Stimulated activated CD4-positive, alpha-beta T cell treated with anti-CD3 and anti-CD28 coated beads, Interleukin-4, amount 100 ng/mL, for 4 hours (primary cell): ENCODE data around the gene TRIM27.
"Not testable (repeated sequence)": the region's sequence is repeated elsewhere in the genome, so short reads cannot be mapped to it uniquely, and the experiment has no call there.

Experiments used
- DNase-seq, 2 experiments: peaks; one replicate each; pipeline ENCODE4 v3.0.0-alpha.2; 2020

Gene TRIM27

DNA sequence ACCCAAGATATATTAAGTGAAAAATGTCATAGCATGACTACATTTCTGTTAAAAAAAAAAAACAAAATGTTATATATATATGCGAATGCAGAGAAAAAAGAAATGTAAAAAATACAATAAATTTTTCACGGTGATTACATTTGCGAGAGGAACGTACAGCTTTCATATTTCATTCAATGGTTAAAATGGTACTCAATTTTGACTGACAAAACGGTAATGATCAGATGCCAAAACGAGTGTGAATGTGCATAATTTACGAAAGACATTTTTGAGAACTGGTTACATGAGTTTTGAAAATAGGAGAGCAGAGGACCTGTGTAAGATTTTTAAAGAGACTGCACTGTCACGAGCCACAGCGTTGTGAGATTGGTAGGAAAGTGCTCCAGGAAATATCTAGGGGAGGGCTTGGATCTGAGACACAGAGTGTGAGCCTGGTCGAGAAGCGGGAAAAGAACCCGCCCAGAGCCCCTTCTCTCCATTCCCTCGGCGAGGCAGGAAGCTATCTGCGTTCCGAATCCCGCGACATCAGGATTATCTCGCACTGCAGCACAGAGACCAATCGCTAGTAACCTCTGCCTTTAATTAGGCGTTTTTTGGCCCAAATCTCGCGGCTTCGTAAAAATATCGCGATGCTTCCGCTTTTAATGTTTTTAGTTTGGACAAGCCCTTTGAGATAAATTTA, 28.5 kb downstream of the TRIM27 start:
- peak; percentile 77 to 89 for DNase-seq

DNA sequence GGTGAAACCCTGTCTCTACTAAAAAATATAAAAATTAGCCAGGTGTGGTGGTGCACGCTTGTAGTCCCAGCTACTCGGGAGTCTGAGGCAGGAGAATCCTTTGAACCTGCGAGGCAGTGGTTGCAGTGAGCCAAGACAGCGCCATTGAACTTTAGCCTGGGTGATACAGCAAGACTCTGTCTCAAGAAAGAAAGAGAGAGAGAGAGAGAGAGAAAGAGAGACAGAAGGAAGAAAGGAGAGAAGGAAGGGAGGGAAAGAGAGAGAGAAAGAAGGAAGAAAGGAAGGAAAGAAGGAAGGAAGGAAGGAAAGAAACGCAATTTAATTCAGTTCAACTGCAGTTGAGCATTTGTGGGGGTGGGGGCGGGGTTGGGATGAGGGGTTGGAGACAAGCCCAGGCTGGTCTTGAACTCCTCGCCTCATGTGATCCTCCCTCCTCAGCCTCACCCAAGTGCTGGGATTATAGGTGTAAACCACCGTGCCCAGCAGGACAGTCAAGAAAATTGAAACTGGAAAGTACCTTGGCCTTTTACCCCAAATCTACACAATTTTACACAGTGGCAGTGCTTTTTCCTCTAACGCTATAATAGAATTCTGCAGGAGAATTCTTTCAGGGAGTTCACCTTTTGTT, 30.5 kb downstream of the TRIM27 start:
- DNase-seq = no peak

DNA sequence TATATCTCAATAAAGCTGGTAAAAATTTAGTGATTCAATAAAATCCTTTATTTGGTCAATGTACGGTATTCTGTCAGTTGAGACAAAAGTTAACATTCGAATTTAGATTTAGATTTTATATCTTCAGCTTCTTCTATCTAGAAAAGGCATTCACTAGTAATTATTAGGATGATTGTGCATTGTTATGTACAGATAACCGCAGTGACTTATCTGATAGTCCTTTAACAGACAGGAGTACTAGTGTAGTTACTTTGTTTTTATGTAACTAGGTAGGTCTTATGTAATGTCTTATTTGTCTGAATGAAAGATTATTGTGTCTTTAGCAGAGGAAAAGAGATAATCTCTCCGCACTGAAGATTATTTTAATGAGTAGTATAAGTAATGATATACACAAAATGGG, 31.3 kb downstream of the TRIM27 start:
- no peak for DNase-seq

DNA sequence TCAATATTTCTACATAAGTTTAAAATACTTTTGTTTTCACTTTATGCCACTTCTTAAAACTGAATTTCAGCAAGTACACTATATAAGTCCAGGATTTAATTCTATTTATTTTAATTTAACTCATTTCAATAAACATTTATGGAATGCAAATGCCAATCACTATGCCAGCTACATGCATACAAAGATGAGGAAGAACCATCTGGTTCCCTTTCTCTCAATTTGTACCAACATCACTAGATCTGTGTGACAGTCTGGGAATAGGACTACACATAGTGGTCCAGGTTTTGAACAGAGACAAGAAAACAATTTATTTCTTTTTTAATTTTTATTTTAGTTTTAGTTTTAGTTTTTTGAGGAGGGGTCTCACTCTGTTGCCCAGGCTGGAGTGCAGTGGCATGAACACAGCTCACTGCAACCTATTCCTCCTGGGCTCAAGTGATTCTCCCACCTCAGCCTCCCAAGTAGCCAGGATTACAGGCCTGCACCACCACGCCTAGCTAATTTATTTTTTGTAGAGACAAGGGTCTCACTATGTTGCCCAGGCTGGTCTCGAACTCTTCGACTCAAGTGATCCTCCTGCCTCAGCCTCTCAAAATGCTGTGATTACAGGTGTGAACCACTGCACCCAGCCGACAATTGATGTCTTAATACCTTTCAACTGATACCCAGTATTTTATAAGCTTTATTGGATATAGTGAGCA, 35.8 kb downstream of the TRIM27 start:
- DNase-seq = no peak

DNA sequence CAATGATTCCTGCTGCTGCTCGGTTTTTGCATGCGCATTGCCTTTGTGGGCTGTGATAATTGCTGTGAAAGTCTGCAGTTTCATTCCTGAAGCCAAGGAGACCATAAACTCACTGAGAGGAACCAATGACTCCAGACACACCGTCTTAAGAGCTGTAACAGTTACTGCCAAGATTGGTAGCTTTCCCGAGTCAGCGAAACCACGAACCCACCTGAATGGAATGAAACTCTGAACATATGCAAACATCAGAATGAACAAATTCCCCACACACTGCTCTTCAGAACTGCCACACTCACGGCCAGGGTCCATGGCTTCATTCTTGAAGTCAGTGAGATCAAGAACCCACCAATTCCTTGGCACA, 37.7 kb downstream of the TRIM27 start:
- no peak for DNase-seq

DNA sequence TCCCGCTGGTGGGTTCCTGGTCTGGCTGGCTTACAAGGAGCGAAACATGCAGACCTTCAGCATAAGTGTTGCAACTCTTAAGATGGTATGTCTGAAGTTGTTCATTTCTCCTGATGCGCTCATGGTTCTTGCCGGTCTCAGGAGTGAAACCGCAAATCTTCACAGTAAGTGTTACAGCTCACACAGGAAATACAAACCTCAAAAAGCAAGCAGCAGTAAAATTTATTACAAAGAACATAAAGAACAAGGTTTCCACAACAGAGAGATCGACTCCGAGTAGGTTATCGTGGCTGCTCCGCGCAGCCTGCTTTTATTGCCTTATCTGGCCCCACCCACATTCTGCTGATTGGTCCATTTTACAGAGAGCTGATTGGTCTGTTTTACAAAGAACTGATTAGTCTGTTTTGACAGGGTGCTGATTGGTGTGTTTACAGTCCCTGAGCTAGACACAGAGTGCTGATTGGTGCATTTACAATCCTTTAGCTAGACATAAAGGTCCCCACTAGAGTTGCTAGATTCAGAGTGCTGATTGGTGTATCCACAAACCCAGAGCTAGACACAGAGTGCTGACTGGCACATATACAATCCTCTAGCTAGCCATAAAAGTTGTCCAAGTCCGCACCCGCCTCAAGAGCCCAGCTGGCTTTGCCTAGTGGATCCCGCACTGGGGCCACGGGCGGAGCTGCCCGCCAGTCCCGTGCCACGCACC, 39.2 kb downstream of the TRIM27 start:
- DNase-seq = peak; percentile 35 to 70

DNA sequence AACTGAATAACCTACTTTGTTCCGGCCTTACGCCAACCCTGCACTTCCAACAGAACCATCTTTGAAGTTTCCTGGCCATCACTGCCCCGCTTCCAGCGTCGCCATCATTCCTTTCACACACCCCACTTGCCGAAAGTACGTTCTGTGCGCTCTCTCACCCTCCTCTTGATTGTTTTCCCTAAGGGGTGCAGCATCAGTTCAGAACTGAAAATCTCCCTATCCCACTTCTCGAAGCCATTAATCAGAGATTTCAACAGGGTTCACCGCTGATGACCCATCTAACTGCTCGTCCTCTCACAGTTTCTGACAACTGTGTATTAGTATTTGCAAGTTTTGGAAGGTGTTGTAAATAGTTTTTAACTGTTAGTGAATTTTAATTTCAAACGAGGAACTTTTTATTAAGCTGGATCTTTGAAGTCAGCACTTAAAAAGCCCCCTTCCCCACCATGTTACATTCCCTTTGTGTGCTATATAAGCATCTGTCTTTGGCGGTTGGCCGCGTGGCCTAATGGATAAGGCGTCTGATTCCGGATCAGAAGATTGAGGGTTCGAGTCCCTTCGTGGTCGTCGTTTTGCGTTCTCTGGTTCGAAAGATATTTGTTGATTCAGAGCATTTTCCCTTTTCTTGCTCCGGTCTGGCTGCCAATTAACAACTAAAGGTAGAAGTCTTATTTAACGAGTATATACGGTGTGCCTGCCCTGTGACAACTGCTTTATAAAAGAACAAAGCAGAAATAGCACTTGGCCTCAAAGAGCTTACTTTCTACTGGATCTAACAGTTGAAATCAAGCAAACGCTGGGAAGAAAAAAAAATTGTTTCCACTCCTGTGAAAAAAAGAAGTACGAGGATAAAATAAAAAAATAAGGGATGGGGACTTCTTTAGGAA, 42.6 kb downstream of the TRIM27 start:
- peak; percentile 56 to 69 for DNase-seq

DNA sequence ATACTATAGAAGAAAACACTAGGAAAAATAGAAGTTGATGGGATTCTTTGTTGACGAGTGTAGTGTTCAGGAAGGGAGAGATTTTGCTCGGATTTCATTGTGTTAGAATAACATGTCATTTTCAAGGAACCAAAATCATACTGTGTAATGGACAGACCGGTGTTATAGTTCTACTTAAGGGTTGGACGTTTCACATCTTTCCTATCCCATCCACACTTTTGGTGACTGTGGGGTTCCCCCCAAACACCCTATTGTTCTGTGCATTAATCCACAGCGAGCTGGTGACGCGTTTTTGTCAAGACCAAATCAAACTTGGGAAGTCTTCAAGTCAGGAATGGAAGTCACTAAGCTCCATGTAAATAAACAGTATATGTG, 43.3 kb downstream of the TRIM27 start:
- no peak for DNase-seq

DNA sequence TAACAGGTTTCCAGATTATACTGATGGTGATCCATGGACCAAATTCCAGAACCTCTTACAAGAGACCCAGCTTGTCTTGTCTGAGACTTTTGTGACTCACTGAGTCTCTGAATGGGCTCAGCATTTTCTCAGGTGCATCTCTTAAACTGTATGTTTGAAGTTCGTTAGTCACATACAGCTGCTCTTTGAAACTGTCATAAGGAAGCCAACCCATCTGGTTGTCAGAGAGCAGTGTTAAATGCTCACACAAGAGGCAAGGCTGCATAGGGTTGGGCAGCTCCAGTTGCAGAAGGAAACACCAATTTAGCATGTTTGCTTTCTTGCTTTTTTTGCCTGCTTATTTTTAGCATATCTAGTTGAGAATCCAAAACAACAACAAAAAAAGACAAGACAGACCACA, 47.1 kb downstream of the TRIM27 start:
- DNase-seq = no peak

DNA sequence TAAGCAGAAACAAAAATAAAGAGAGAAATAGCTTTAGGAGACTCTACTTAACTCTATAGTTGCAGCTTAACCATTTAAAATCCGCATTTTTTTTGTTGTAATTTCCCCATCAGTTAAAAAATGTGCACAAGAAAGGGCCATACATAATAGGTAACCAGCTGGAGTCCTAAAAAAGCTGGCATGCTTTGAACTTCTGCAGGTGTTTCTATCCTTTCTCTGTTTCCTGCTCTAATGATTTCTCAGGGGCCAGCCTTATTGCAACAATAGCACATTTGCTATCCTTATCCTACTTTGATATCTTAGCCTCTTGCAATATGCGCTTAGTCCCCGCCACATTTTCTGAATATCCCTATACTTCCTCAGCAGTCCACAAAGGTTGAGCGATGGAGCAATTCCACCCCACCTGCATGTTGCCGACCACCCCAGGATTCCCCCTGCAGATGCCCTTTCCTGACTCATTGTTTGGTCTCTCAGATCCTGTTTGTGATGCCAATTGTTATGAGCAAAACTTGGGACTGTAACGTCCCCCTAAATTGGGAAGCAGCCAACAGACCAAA, 48.5 kb downstream of the TRIM27 start:
- DNase-seq = no peak

DNA sequence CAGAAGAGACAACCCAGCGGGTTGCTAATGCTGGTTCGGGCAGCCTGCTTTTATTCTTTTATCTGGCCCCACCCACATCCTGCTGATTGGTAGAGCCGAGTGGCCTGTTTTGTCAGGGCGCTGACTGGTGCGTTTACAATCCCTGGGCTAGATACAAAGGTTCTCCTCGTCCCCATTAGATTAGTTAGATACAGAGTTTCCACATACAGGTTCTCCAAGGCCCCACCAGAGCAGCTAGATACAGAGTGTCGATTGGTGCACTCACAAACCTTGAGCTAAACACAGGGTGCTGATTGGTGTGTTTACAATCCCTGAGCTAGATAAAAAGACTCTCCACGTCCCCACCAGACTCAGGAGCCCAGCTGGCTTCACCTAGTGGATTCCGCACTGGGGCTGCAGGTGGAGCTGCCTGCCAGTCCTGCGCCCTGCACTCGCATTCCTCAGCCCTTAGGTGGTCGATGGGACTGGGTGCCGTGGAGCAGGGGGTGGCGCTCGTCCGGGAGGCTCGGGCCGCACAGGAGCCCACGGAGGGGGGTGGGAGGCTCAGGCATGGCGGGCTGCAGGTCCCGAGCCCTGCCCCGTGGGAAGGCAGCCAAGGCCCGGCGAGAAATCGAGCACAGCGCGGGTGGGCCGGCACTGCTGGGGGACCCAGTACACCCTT, 51.5 kb downstream of the TRIM27 start:
- not testable (repeated sequence) for DNase-seq

DNA sequence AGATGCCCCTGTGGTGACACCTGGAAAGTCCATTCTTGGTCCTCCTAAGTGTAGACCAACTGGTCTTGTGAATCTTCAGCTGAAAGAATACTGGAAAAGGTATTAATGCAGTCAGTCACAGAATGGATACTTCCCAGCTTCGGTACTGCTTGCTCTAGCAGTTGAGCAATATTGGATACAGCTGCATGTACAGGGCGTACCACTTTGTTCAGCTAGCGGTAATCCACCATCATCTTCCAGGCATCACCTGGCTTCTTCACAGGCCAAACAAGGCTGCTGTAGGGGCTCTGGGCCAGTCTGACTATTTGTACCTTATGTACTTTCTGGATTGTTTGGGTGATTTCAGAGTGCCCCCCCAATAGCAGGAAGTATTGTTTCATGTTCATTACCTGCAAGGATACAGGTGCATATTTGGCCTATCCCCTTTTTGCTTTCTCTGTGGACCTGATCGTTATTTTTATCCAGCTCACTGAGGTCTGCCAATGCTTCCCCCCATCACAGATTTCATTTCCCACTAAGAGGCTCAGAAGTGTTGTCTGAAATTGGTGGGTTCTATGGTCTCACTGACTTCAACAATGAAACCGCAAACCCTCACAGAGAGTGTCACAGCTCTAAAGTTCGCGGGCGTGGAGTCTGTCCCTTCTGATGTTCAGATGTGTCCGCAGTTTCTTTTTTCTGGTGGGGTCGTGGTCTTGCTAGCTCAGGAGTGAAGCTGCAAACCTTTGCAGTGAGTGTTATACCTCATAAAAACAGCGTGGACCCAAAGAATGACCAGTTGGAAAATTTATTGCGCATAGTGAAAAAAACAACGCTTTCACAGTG, 52.2 kb downstream of the TRIM27 start:
- no peak for DNase-seq

DNA sequence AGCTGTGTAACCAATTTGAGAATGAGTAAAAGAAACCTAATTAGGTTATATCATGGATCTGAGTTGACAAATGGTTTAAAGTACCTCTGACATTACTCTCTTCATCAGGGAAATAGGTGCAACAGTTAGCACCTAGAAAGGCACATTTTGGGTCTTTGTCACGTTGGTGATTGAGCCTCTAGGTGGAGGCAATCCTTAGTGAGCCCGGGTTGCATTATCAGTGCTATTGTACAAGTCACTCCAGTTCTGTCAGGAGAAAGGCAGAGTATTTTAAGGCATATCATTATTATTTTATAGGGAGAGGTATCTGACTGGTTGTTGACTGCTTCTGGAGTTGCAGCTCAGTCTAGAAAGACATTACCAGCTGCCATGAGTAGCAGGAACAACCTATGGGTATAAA, 54.9 kb downstream of the TRIM27 start:
- DNase-seq = no peak

DNA sequence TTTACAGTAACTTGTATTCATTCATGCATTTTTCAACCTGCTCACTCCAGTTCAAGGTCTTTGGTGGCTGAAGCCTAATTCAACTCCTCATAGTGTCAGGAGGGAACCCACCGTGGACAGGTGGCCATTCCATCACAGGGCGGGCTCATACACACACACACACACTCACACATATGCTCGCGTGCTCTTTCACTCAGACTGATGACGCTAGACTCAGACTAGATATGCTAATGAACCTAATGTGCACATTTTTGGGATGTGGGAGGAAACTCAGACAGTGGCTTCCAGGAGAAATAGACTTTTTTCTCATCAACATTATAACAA, 56.7 kb downstream of the TRIM27 start:
- DNase-seq = peak in 1 of 2 experiments; percentile 18

DNA sequence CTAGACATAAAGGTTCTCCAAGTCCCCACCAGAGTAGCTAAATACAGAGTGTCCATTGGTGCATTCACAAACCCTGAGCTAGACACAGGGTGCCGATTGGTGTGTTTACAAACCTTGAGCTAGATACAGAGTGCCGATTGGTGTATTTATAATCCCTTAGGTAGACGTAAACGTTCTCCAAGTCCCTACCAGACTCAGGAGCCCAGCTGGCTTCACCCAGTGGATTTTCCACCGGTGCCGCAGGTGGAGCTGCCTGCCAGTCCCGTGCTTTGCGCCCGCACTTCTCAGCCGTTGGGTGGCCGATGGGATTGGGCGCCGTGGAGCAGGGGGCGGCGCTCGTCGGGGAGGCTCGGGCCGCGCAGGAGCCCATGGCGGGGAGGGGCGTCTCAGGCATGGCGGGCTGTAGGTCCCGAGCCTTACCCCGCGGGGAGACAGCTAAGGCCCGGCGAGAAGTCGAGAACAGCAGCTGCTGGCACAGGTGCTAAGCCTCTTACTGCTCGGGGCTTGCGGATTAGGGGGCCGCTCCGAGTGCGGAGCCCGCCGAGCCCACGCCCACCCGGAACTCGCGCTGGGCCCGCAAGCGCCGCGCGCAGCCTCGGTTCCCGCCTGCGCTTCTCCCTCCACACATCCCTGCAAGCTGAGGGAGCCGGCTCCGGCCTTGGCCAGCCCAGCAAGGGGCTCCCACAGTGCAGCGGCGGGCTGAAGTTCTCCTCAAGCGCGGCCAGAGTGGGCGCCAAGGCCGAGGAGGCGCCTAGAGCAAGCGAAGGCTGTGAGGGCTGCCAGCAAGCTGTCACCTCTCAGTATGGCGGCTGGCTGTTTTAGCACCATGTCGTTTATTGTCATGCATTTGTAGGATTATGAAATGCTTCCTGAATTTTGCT, 57.3 kb downstream of the TRIM27 start:
- DNase-seq = peak; percentile 67

DNA sequence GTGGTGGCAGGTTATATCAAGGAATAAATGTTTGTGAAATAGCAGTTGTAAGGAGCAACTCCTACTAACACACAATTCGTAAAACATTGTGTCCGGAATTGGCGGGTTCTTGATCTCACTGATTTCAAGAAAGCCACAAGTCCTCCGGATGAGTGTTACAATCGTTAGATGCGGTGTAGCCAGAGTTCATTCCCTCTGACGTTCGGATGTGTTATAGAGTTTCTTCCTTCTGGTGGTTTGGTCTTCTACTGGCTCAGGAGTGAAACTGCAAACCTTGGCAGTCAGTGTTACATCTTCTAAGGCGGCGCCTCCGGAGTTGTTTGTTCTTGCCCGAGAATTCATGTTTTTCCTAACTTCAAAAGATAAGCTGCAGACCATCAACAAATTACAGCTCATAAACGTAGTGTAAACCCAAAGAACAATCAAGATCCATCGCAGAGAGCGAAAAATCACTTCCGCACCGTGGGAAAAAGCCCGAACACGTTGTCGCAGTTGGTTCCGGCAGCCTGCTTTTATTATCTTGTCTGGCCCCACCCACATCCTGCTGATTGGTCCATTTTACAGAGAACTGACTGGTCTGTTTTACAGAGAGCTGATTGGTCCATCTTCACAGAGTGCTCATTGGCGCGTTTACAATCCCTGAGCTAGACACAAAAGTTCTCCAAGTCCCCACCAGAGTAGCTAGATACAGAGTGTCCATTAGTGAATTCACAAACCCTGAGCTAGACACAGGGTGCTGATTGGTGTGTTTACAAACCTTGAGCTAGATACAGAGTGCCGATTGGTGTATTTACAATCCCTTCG, 58.2 kb downstream of the TRIM27 start:
- DNase-seq = peak; percentile 40 to 57

DNA sequence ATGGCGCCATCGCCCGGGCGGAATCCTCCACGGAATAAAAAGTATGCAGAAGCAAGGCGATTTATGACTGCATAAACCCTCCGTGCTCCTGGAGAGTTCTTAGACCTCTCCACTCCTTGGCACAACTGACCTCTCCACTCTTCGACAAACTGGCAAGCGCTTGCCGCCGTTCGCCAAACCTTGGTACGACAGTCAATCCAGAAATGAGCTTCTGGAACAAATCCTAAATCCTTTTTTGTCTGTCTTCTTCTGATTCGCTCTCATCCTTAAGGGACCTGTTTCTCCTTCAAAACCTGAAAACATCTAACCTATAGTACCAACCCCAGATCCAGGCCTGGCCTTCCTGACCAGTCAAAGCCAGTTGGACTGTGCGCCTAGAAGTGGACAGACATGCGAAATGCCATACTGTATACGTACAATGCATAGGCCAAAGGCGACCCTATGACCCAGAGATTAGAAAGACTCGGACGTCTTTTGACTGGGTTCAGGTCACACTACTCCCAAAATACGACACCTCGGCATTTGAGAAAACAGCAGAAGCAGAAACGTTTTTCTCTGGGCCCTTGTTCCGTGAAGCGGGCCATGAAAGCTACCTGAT, 59.4 kb downstream of the TRIM27 start:
- no peak for DNase-seq

DNA sequence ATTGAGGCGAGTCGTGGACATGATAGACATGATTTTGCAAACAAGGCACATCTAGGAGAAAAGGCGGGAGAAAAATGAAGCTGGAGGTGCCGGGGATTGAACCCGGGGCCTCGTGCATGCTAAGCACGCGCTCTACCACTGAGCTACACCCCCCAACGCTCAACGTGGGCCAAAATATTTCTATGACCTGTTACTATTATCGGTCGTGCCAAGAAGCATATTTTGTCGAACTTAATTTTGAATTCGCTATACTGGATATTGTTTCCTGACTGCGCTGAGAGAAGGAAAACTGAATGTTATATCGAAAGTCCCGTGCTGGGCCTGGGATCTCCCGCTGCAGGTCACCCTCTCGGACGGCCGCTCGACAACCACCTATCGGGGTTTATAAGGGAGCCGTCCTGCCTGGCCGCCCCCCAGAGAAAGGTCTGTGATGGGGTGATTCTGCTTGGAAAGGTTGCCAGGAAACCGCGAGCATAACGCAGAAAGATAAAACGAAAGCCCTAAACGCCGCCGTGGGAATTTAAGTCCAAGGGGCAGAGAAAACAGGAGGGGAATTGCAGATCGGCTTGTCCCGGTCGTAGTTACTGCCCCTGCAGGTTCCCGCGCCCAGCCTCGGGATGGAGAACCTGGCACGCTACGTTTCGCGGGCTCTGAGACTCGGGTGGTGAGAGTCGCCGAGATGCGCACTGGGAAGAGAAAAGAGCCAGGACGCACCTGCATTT, 60.0 kb downstream of the TRIM27 start:
- peak; percentile 76 to 83 for DNase-seq
